HUES6 (cell line): Measurements from ENCODE around the gene IFNA14.

Experiments used
- H3K27ac ChIP-seq: 2 replicates; pipeline ENCODE4 v1.7.0; 2013; ENCODE audit warnings: low read depth, mild to moderate bottlenecking, low read length, inconsistent platforms
- H3K27me3 ChIP-seq: 2 replicates; pipeline ENCODE4 v1.6.1; 2013; ENCODE audit warnings: low read length; ENCODE audit not compliant: control insufficient read depth, insufficient read depth
- H3K36me3 ChIP-seq: 2 replicates; pipeline ENCODE4 v1.6.1; 2013; ENCODE audit warnings: low read length; ENCODE audit not compliant: control insufficient read depth, insufficient read depth
- H3K4me1 ChIP-seq: 2 replicates; pipeline ENCODE4 v1.6.1; 2013; ENCODE audit warnings: low read length; ENCODE audit not compliant: control insufficient read depth, insufficient read depth
- H3K4me3 ChIP-seq: 2 replicates; pipeline ENCODE4 v1.5.1; 2013; ENCODE audit warnings: low read depth, low read length
- H3K9ac ChIP-seq: one replicate; pipeline ENCODE4 v1.6.1; 2013; ENCODE audit warnings: mild to moderate bottlenecking, low read length
- H3K9me3 ChIP-seq: 2 replicates; pipeline ENCODE4 v1.6.1; 2013; ENCODE audit warnings: low read depth, low read length; ENCODE audit not compliant: control insufficient read depth, insufficient read depth

IFNA14 gene

GRCh38 chr9:21239911-21240310 lies at the start of gene IFNA14:
Gene IFNA14 (minus strand): TSS chr9:21240005. CDS start chr9:21239935, 70 bp downstream.
- peaks cover 7% of the 10 kb centered on the region; the same call in 1 of the 2 replicates for H3K27me3 ChIP-seq
- no peaks in the 10 kb centered on the region for H3K4me1 ChIP-seq
- no peak within 1 kb of the TSS for H3K9ac ChIP-seq
- H3K36me3 ChIP-seq = no peaks in the 10 kb centered on the region
- no peak within 1 kb of the TSS for H3K4me3 ChIP-seq
- no peaks in the 10 kb centered on the region for H3K9me3 ChIP-seq
- H3K27ac ChIP-seq = no peak within 1 kb of the TSS

GRCh38 chr9:21287280-21287679 lies 47.5 kb upstream of the IFNA14 start:
- Histone ChIP-seq H3K9me3 (no peaks in the 10 kb centered on the region), H3K36me3 (no peaks in the 10 kb centered on the region), H3K27me3 (peaks cover 10% of the 10 kb centered on the region), H3K4me3 (no peak overlapping the region), H3K27ac (no peak overlapping the region), H3K4me1 (no peaks in the 10 kb centered on the region), H3K9ac (no peak overlapping the region)

GRCh38 chr9:21286659-21287058 lies 46.9 kb upstream of the IFNA14 start:
- H3K9me3 ChIP-seq = no peaks in the 10 kb centered on the region
- no peak overlapping the region for H3K27ac ChIP-seq
- peaks cover 11% of the 10 kb centered on the region for H3K27me3 ChIP-seq
- no peaks in the 10 kb centered on the region for H3K36me3 ChIP-seq
- H3K4me1 ChIP-seq = no peaks in the 10 kb centered on the region
- H3K9ac ChIP-seq = no peak overlapping the region
- H3K4me3 ChIP-seq = no peak overlapping the region

GRCh38 chr9:21286099-21286498 lies 46.3 kb upstream of the IFNA14 start:
- peaks cover 17% of the 10 kb centered on the region for H3K27me3 ChIP-seq
- no peak overlapping the region for H3K4me3 ChIP-seq
- H3K27ac ChIP-seq = no peak overlapping the region

GRCh38 chr9:21281275-21281674 lies 41.5 kb upstream of the IFNA14 start:
- H3K9me3 ChIP-seq = no peaks in the 10 kb centered on the region
- H3K4me3 ChIP-seq = no peak overlapping the region
- H3K9ac ChIP-seq = no peak overlapping the region
- peaks cover 30% of the 10 kb centered on the region for H3K27me3 ChIP-seq
- H3K36me3 ChIP-seq = no peaks in the 10 kb centered on the region
- no peaks in the 10 kb centered on the region for H3K4me1 ChIP-seq
- H3K27ac ChIP-seq = no peak overlapping the region

More at GRCh38 chr9:21286099-21286498, 46.3 kb upstream of the IFNA14 start:
- H3K36me3 ChIP-seq = no peaks in the 10 kb centered on the region
- no peak overlapping the region for H3K9ac ChIP-seq
- no peaks in the 10 kb centered on the region for H3K9me3 ChIP-seq
- no peaks in the 10 kb centered on the region for H3K4me1 ChIP-seq

GRCh38 chr9:21268347-21268657 lies 28.5 kb upstream of the IFNA14 start:
- no peaks in the 10 kb centered on the region for H3K36me3 ChIP-seq
- H3K9ac ChIP-seq = no peak overlapping the region
- H3K27ac ChIP-seq = no peak overlapping the region
- no peak overlapping the region for H3K4me3 ChIP-seq
- H3K9me3 ChIP-seq = no peaks in the 10 kb centered on the region
- peaks cover 75% of the 10 kb centered on the region for H3K27me3 ChIP-seq
- H3K4me1 ChIP-seq = no peaks in the 10 kb centered on the region

- H3K27me3 ChIP-seq = peaks cover 80% of the 10 kb centered on the region
- H3K9me3 ChIP-seq = no peaks in the 10 kb centered on the region
- H3K9ac ChIP-seq = no peak overlapping the region
- no peak overlapping the region for H3K4me3 ChIP-seq
- H3K4me1 ChIP-seq = no peaks in the 10 kb centered on the region
- no peaks in the 10 kb centered on the region for H3K36me3 ChIP-seq
- H3K27ac ChIP-seq = no peak overlapping the region
Observed at GRCh38 chr9:21267485-21268346, 27.9 kb upstream of the IFNA14 start.

GRCh38 chr9:21266733-21267484 lies 27.1 kb upstream of the IFNA14 start:
- no peak overlapping the region for H3K9ac ChIP-seq
- H3K4me3 ChIP-seq = no peak overlapping the region
- no peak overlapping the region for H3K27ac ChIP-seq
- H3K36me3 ChIP-seq = no peaks in the 10 kb centered on the region
- H3K27me3 ChIP-seq = peaks cover 88% of the 10 kb centered on the region
- no peaks in the 10 kb centered on the region for H3K4me1 ChIP-seq
- no peaks in the 10 kb centered on the region for H3K9me3 ChIP-seq

GRCh38 chr9:21265421-21266189 lies 25.8 kb upstream of the IFNA14 start:
- H3K9me3 ChIP-seq = no peaks in the 10 kb centered on the region
- no peak overlapping the region for H3K4me3 ChIP-seq
- no peaks in the 10 kb centered on the region for H3K36me3 ChIP-seq
- H3K27ac ChIP-seq = no peak overlapping the region
- peaks cover 92% of the 10 kb centered on the region for H3K27me3 ChIP-seq
- no peaks in the 10 kb centered on the region for H3K4me1 ChIP-seq
- no peak overlapping the region for H3K9ac ChIP-seq

GRCh38 chr9:21255538-21256212 lies 15.9 kb upstream of the IFNA14 start:
- peaks cover 30% of the 10 kb centered on the region for H3K27me3 ChIP-seq
- no peaks in the 10 kb centered on the region for H3K36me3 ChIP-seq
- no peak overlapping the region for H3K9ac ChIP-seq
- H3K9me3 ChIP-seq = peaks cover 10% of the 10 kb centered on the region; the same call in 1 of the 2 replicates
- H3K27ac ChIP-seq = no peak overlapping the region
- peaks cover 6% of the 10 kb centered on the region; the same call in 1 of the 2 replicates for H3K4me1 ChIP-seq
- no peak overlapping the region for H3K4me3 ChIP-seq
